SK-N-SH (cell line): Measurements from ENCODE around the gene ZKSCAN3. TPM values are rescaled to one million over a fixed set of nuclear protein-coding genes. Genes with fewer than 3 reads are reported as not detected.

ENCODE experiments used
- CTCF ChIA-PET: fragments of 300-600, 350-600 bp; formaldehyde crosslinking; extraction: SDS; loops from one replicate; lab custom pipeline; 2021; lab: Yijun Ruan, JAX
- POLR2A ChIA-PET: fragments of 350-600 bp; sonication (Branson Sonifier 250); formaldehyde crosslinking; extraction: SDS; loops from one replicate; lab custom pipeline; 2020; ENCODE audit warnings: antibody characterized with exemption, inconsistent platforms; lab: Yijun Ruan, JAX
- DNase-seq: peaks from one replicate; pipeline ENCODE4 v3.0.0; 2012
- H2AFZ ChIP-seq: fragments of 200-600 bp; sonication (generic); 2 replicates; pipeline ENCODE4 v1.8.1; 2016; ENCODE audit warnings: antibody characterized with exemption, mild to moderate bottlenecking, low read depth
- H3F3A ChIP-seq: fragments of 200-600 bp; sonication (generic); replicated peaks from 2 replicates; pipeline ENCODE3; 2016; ENCODE audit warnings: antibody characterized with exemption, mild to moderate bottlenecking; ENCODE audit not compliant: insufficient read depth
- H3K27ac ChIP-seq, 2 experiments: fragments of 200-500 bp in 1 of 2; fragments of 200-600 bp in 1 of 2; sonication (Bioruptor generic) in 1 of 2; sonication (generic), shearing (Covaris generic) in 1 of 2; 2 replicates each; pipeline versions ENCODE4 v1.5.1 to v1.6.1; 2014 to 2016; ENCODE audit warnings: low read depth in 2 of 2, inconsistent platforms in 1 of 2, low read length in 1 of 2, mild to moderate bottlenecking in 1 of 2, mixed read lengths in 1 of 2
- H3K27me3 ChIP-seq: fragments of 200-600 bp; sonication (generic), shearing (Covaris generic); 2 replicates; pipeline ENCODE4 v1.6.1; 2016; ENCODE audit warnings: mixed run types; ENCODE audit not compliant: insufficient read depth
- H3K36me3 ChIP-seq, 2 experiments: fragments of 200-500 bp in 1 of 2; fragments of 200-600 bp in 1 of 2; sonication (Bioruptor generic) in 1 of 2; sonication (generic) in 1 of 2; replicated peaks in 1 of 2; 2 replicates each; pipeline versions ENCODE3 to v1.5.1; 2014 to 2016; ENCODE audit warnings: low read length in 1 of 2, mild to moderate bottlenecking in 1 of 2; ENCODE audit not compliant: insufficient read depth in 2 of 2, control insufficient read depth in 1 of 2
- H3K4me1 ChIP-seq, 2 experiments: fragments of 200-500 bp in 1 of 2; fragments of 200-600 bp in 1 of 2; sonication (Bioruptor generic) in 1 of 2; sonication (generic), shearing (Covaris generic) in 1 of 2; 2 replicates each; pipeline versions ENCODE4 v1.5.1 to v1.6.1; 2014 to 2016; ENCODE audit warnings: low read depth in 1 of 2, low read length in 1 of 2, mixed run types in 1 of 2; ENCODE audit not compliant: insufficient read depth in 2 of 2, control insufficient read depth in 1 of 2
- H3K4me2 ChIP-seq: fragments of 200-600 bp; sonication (generic), shearing (Covaris generic); 2 replicates; pipeline ENCODE4 v1.6.1; 2017; ENCODE audit warnings: mixed run types
- H3K4me3 ChIP-seq, 2 experiments: fragments of 200-500 bp in 1 of 2; fragments of 200-600 bp in 1 of 2; sonication (Bioruptor generic) in 1 of 2; sonication (generic), shearing (Covaris generic) in 1 of 2; 2 replicates each; pipeline versions ENCODE4 v1.5.1 to v1.8.1; 2014 to 2016; ENCODE audit warnings: low read depth in 2 of 2, inconsistent platforms in 1 of 2, low read length in 1 of 2, mild to moderate bottlenecking in 1 of 2, mixed read lengths in 1 of 2, moderate library complexity in 1 of 2
- H3K79me2 ChIP-seq: fragments of 200-600 bp; sonication (generic); 2 replicates; pipeline ENCODE4 v1.8.1; 2017; ENCODE audit warnings: mild to moderate bottlenecking; ENCODE audit not compliant: insufficient read depth
- H3K9ac ChIP-seq: fragments of 200-600 bp; sonication (generic); 2 replicates; pipeline ENCODE4 v1.6.1; 2017; ENCODE audit warnings: mixed run types
- H3K9me2 ChIP-seq: fragments of 200-600 bp; sonication (generic); 2 replicates; pipeline ENCODE4 v1.6.1; 2017; ENCODE audit warnings: mixed run types
- H3K9me3 ChIP-seq: fragments of 200-600 bp; sonication (generic); 2 replicates; pipeline ENCODE4 v1.6.1; 2017; ENCODE audit warnings: mixed run types, mild to moderate bottlenecking, moderate library complexity
- H4K20me1 ChIP-seq: fragments of 200-600 bp; sonication (generic); 2 replicates; pipeline ENCODE4 v1.6.1; 2017; ENCODE audit warnings: mild to moderate bottlenecking, mixed run types; ENCODE audit not compliant: insufficient read depth
- ELF1 ChIP-seq: IDR thresholded peaks from 2 replicates; pipeline ENCODE4 v1.4.0; 2012
- EP300 ChIP-seq, 2 experiments: IDR thresholded peaks; 2 replicates each; pipeline versions ENCODE4 v1.4.0 to v1.6.1; 2012; ENCODE audit warnings: borderline replicate concordance in 1 of 2, low read depth in 1 of 2, low read length in 1 of 2
- FOSL2 ChIP-seq: IDR thresholded peaks from 2 replicates; pipeline ENCODE4 v1.4.0; 2012; ENCODE audit warnings: low read depth, mild to moderate bottlenecking, moderate library complexity, borderline replicate concordance
- FOXM1 ChIP-seq: IDR thresholded peaks from 2 replicates; pipeline ENCODE4 v1.4.0; 2012; ENCODE audit warnings: low read depth, mild to moderate bottlenecking
- MXI1 ChIP-seq: IDR thresholded peaks from 2 replicates; pipeline ENCODE4 v1.6.1; 2012; ENCODE audit warnings: mild to moderate bottlenecking, low read depth, low read length, improper control_type of control experiment
- NRF1 ChIP-seq: IDR thresholded peaks from 2 replicates; pipeline ENCODE4 v1.6.1; 2012; ENCODE audit warnings: low read depth, mild to moderate bottlenecking, low read length
- POLR2AphosphoS5 ChIP-seq: IDR thresholded peaks from 2 replicates; pipeline ENCODE4 v1.6.1; 2012; ENCODE audit warnings: low read depth, low read length
- RFX5 ChIP-seq: IDR thresholded peaks from 2 replicates; pipeline ENCODE4 v1.6.1; 2012; ENCODE audit warnings: mild to moderate bottlenecking, improper control_type of control experiment, low read length
- SIN3A ChIP-seq: IDR thresholded peaks from 2 replicates; pipeline ENCODE4 v1.6.1; 2012; ENCODE audit warnings: low read depth, mild to moderate bottlenecking, low read length, moderate library complexity, borderline replicate concordance
- TAF1 ChIP-seq: IDR thresholded peaks from 2 replicates; pipeline ENCODE4 v1.6.1; 2012; ENCODE audit warnings: low read depth, mild to moderate bottlenecking, low read length, moderate library complexity, borderline replicate concordance
- TCF12 ChIP-seq: IDR thresholded peaks from 2 replicates; pipeline ENCODE4 v1.4.0; 2012
- TEAD4 ChIP-seq: IDR thresholded peaks from 2 replicates; pipeline ENCODE4 v1.4.0; 2012; ENCODE audit warnings: mild to moderate bottlenecking, borderline replicate concordance; ENCODE audit not compliant: insufficient read depth
- YY1 ChIP-seq: IDR thresholded peaks from 2 replicates; pipeline ENCODE4 v1.4.0; 2012; ENCODE audit warnings: low read depth, mild to moderate bottlenecking
- WGBS: methylation state at CpG from one replicate; pipeline ENCODE4 v1.1.6; 2017; ENCODE audit warnings: low lambda C conversion rate; 5-methylcytosine and 5-hydroxymethylcytosine counted together
- polyA plus RNA-seq, 3 experiments: library from polyadenylated mRNA; depleted of rRNA; stranded (reverse); fragments of >200 nt; gene quantifications; 2 replicates each; pipeline ENCODE4 v1.2.3, GENCODE V29; 2012
- TF ChIP-seq, protein P1 (sequence below): IDR thresholded peaks from 2 replicates; pipeline ENCODE4 v1.4.0; 2012; ENCODE audit warnings: low read depth, borderline replicate concordance
- TF ChIP-seq, protein P2 (sequence below): fragments of 200-600 bp; sonication (generic); IDR thresholded peaks from 2 replicates; pipeline ENCODE4 v1.6.1; 2017; ENCODE audit warnings: antibody characterized with exemption, mild to moderate bottlenecking, moderate library complexity
- TF ChIP-seq, protein P3 (sequence below): IDR thresholded peaks from 2 replicates; pipeline ENCODE4 v1.4.0; 2012; ENCODE audit warnings: low read depth
- TF ChIP-seq, protein P4 (sequence below): IDR thresholded peaks from 2 replicates; pipeline ENCODE4 v1.6.1; 2012; ENCODE audit warnings: mild to moderate bottlenecking, low read depth, low read length, moderate library complexity

Gene ZKSCAN3
- polyA plus RNA-seq, 1 of the 3 experiments (the other 2 are of a cell fraction): 2.6 TPM

DNA sequence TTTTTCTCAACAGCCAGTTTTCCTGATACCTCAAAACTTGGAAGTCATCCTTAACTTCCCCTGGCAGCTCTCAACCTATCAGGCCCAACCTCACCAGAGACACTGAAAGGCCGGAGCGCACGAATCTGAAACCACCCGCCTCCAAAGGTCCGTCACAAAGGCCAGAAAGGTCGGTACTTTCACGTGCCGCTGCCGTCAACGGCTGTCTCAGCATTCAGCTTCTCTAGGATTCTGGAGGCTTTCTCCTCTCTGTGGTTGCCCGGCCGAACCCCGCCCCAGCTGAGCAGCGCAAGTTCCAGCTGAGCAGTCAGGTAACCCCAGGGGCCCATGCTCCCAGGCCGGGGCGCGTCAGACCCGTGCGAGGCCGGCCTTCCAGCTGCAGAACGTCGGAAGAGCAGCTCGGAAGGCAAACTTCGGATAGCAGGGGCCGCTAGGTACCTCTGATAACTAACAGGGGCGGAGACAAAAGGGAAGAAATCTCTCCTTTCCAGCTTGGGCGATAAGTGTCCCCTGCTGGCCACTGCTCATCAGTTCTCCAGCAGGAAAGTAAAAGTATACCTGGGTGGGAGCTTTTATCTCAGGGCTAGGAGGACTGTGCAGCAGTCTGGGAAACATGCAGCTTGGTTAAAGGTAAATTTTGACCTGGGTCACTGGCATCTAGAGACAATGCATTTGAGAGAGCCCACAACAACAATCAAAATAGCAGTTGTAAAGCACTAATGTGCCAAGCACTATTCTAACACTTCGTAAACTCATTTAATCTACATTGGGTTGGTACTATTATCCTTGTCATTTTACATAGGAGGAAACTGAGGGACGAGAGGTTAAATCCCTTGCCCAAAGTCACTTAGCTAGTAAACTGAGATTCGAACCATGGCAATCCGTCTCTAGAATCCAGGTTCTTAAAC, 33.7 kb downstream of the ZKSCAN3 start:
- TF ChIP-seq, protein P1, sequence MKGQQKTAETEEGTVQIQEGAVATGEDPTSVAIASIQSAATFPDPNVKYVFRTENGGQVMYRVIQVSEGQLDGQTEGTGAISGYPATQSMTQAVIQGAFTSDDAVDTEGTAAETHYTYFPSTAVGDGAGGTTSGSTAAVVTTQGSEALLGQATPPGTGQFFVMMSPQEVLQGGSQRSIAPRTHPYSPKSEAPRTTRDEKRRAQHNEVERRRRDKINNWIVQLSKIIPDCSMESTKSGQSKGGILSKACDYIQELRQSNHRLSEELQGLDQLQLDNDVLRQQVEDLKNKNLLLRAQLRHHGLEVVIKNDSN: peak; percentile 44; the same call in 1 of the 2 replicates
- TF ChIP-seq YY1: no peak
- TF ChIP-seq FOXM1: no peak
- no peak for TF ChIP-seq EP300 (IDR thresholded peaks at IDR 0.05; ENCODE audit: borderline replicate concordance in 1 of 2, low read depth in 1 of 2, low read length in 1 of 2)
- TF ChIP-seq, protein P2, sequence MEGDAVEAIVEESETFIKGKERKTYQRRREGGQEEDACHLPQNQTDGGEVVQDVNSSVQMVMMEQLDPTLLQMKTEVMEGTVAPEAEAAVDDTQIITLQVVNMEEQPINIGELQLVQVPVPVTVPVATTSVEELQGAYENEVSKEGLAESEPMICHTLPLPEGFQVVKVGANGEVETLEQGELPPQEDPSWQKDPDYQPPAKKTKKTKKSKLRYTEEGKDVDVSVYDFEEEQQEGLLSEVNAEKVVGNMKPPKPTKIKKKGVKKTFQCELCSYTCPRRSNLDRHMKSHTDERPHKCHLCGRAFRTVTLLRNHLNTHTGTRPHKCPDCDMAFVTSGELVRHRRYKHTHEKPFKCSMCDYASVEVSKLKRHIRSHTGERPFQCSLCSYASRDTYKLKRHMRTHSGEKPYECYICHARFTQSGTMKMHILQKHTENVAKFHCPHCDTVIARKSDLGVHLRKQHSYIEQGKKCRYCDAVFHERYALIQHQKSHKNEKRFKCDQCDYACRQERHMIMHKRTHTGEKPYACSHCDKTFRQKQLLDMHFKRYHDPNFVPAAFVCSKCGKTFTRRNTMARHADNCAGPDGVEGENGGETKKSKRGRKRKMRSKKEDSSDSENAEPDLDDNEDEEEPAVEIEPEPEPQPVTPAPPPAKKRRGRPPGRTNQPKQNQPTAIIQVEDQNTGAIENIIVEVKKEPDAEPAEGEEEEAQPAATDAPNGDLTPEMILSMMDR: peak; percentile 46
- TF ChIP-seq FOSL2: no peak
- TF ChIP-seq TCF12: no peak
- TF ChIP-seq NRF1: no peak
- no peak for TF ChIP-seq RFX5
- no peak for TF ChIP-seq TAF1
- peak; percentile 52; the same call in 1 of the 2 replicates for TF ChIP-seq SIN3A
- TF ChIP-seq, protein P3, sequence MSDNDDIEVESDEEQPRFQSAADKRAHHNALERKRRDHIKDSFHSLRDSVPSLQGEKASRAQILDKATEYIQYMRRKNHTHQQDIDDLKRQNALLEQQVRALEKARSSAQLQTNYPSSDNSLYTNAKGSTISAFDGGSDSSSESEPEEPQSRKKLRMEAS: peak; percentile 89
- TF ChIP-seq, protein P4, sequence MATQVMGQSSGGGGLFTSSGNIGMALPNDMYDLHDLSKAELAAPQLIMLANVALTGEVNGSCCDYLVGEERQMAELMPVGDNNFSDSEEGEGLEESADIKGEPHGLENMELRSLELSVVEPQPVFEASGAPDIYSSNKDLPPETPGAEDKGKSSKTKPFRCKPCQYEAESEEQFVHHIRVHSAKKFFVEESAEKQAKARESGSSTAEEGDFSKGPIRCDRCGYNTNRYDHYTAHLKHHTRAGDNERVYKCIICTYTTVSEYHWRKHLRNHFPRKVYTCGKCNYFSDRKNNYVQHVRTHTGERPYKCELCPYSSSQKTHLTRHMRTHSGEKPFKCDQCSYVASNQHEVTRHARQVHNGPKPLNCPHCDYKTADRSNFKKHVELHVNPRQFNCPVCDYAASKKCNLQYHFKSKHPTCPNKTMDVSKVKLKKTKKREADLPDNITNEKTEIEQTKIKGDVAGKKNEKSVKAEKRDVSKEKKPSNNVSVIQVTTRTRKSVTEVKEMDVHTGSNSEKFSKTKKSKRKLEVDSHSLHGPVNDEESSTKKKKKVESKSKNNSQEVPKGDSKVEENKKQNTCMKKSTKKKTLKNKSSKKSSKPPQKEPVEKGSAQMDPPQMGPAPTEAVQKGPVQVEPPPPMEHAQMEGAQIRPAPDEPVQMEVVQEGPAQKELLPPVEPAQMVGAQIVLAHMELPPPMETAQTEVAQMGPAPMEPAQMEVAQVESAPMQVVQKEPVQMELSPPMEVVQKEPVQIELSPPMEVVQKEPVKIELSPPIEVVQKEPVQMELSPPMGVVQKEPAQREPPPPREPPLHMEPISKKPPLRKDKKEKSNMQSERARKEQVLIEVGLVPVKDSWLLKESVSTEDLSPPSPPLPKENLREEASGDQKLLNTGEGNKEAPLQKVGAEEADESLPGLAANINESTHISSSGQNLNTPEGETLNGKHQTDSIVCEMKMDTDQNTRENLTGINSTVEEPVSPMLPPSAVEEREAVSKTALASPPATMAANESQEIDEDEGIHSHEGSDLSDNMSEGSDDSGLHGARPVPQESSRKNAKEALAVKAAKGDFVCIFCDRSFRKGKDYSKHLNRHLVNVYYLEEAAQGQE: no peak
- no peak for TF ChIP-seq POLR2AphosphoS5
- no peak for TF ChIP-seq ELF1
- TF ChIP-seq MXI1: peak; percentile 55; the same call in 1 of the 2 replicates
- no peak for TF ChIP-seq TEAD4
- CTCF ChIA-PET: interaction anchor here (0.6 to 3.7 kb wide), 8 partner anchors 11 to 242 kb away, joined by 3 to 28 read pairs (median 3); partner anchors contain the start of gene ZKSCAN8

More for the DNA sequence above, 33.7 kb downstream of the ZKSCAN3 start:
- peaks cover 17% of the 10 kb centered on the region for H3F3A ChIP-seq
- peaks cover 70 to 83% of the 10 kb centered on the region in 2 experiments for H3K36me3 ChIP-seq
- H3K4me2 ChIP-seq: peak overlapping the region; percentile 71
- H3K27ac ChIP-seq: peak overlapping the region in 1 of 2 experiments; percentile 23; a peak in 3 of 4 replicates
- H3K27me3 ChIP-seq: no peaks in the 10 kb centered on the region
- H3K9me3 ChIP-seq: 0 out of 2 replicates have a peak, but pooled peaks cover 7% of the 10 kb centered on the region
- peak overlapping the region; percentile 46 to 61 for H3K4me3 ChIP-seq
- no peaks in the 10 kb centered on the region for H3K9me2 ChIP-seq
- 0 out of 2 replicates have a peak overlapping the region, but pooled peaks have one; percentile 32 for H3K9ac ChIP-seq
- no peaks in the 10 kb centered on the region for H4K20me1 ChIP-seq
- no peak overlapping the region for H2AFZ ChIP-seq
- peaks cover 29% of the 10 kb centered on the region for H3K79me2 ChIP-seq
- 57% methylated on average over 19 of the region's 31 CpGs for WGBS
- POLR2A ChIA-PET: interaction anchor here (0.6 to 1.2 kb wide), 3 partner anchors 12 to 102 kb away, joined by 3 to 5 read pairs (median 5); partner anchors contain the start of gene PGBD1
- no peaks in the 10 kb centered on the region; a peak in 2 of 4 replicates for H3K4me1 ChIP-seq
- peak; percentile 50 for DNase-seq
